ENCODE results near the gene CCR2.

Gene CCR2

GRCh38 chr3:46354984-46355383, 1.1 kb downstream of the CCR2 start:
- H3K36me3 ChIP-seq (ENCODE audit: insufficient read depth, low read length), result no peaks in the 10 kb centered on the region
- H3K9ac ChIP-seq (ENCODE audit: low read depth, low read length), result no peak overlapping the region
- H3K4me3 ChIP-seq (ENCODE audit: low read length), result no peak overlapping the region
- H3K27ac ChIP-seq (ENCODE audit: low read depth, low read length), result no peak overlapping the region
- H3K4me1 ChIP-seq (ENCODE audit: insufficient read depth, low read length), result no peaks in the 10 kb centered on the region
- H3K9me3 ChIP-seq (ENCODE audit: insufficient read depth, low read depth, low read length), result no peaks in the 10 kb centered on the region
- H3K27me3 ChIP-seq (ENCODE audit: insufficient read depth, low read length), result no peaks in the 10 kb centered on the region

GRCh38 chr3:46356276-46356675, 2.4 kb downstream of the CCR2 start:
- H3K27ac ChIP-seq (ENCODE audit: low read depth, low read length), result no peak overlapping the region
- H3K9me3 ChIP-seq (ENCODE audit: insufficient read depth, low read depth, low read length), result no peaks in the 10 kb centered on the region
- H3K9ac ChIP-seq (ENCODE audit: low read depth, low read length), result no peak overlapping the region
- H3K36me3 ChIP-seq (ENCODE audit: insufficient read depth, low read length), result no peaks in the 10 kb centered on the region
- 80% methylated on average over 3 of the region's 3 CpGs for WGBS
- H3K4me3 ChIP-seq (ENCODE audit: low read length), result no peak overlapping the region
- H3K27me3 ChIP-seq (ENCODE audit: insufficient read depth, low read length), result no peaks in the 10 kb centered on the region
- H3K4me1 ChIP-seq (ENCODE audit: insufficient read depth, low read length), result no peaks in the 10 kb centered on the region

GRCh38 chr3:46356909-46357308, 3.0 kb downstream of the CCR2 start:
- no peaks in the 10 kb centered on the region for H3K36me3 ChIP-seq (ENCODE audit: insufficient read depth, low read length)
- H3K27ac ChIP-seq (ENCODE audit: low read depth, low read length), result no peak overlapping the region
- 95% methylated on average over 4 of the region's 4 CpGs for WGBS
- no peak overlapping the region for H3K9ac ChIP-seq (ENCODE audit: low read depth, low read length)
- H3K27me3 ChIP-seq (ENCODE audit: insufficient read depth, low read length), result no peaks in the 10 kb centered on the region
- H3K4me3 ChIP-seq (ENCODE audit: low read length), result no peak overlapping the region
- no peaks in the 10 kb centered on the region for H3K9me3 ChIP-seq (ENCODE audit: insufficient read depth, low read depth, low read length)
- no peaks in the 10 kb centered on the region for H3K4me1 ChIP-seq (ENCODE audit: insufficient read depth, low read length)

- H3K4me3 ChIP-seq (ENCODE audit: low read length), result no peak overlapping the region
- H3K4me1 ChIP-seq (ENCODE audit: insufficient read depth, low read length), result no peaks in the 10 kb centered on the region
- H3K9ac ChIP-seq (ENCODE audit: low read depth, low read length), result no peak overlapping the region
- no peaks in the 10 kb centered on the region for H3K36me3 ChIP-seq (ENCODE audit: insufficient read depth, low read length)
- H3K27ac ChIP-seq (ENCODE audit: low read depth, low read length), result no peak overlapping the region
- no peaks in the 10 kb centered on the region for H3K27me3 ChIP-seq (ENCODE audit: insufficient read depth, low read length)
- WGBS, result 94% methylated on average over 6 of the region's 6 CpGs
- no peaks in the 10 kb centered on the region for H3K9me3 ChIP-seq (ENCODE audit: insufficient read depth, low read depth, low read length)
These were observed 4.6 kb downstream of the CCR2 start for GRCh38 chr3:46358466-46358865.

- no peaks in the 10 kb centered on the region for H3K4me1 ChIP-seq (ENCODE audit: insufficient read depth, low read length)
- no peak overlapping the region for H3K27ac ChIP-seq (ENCODE audit: low read depth, low read length)
- no peak overlapping the region for H3K4me3 ChIP-seq (ENCODE audit: low read length)
- no peaks in the 10 kb centered on the region for H3K9me3 ChIP-seq (ENCODE audit: insufficient read depth, low read depth, low read length)
- H3K9ac ChIP-seq (ENCODE audit: low read depth, low read length), result no peak overlapping the region
- 87% methylated on average over 11 of the region's 11 CpGs for WGBS
- no peaks in the 10 kb centered on the region for H3K27me3 ChIP-seq (ENCODE audit: insufficient read depth, low read length)
- H3K36me3 ChIP-seq (ENCODE audit: insufficient read depth, low read length), result no peaks in the 10 kb centered on the region
These were observed 6.0 kb downstream of the CCR2 start for GRCh38 chr3:46359733-46360493.

GRCh38 chr3:46360907-46361306, 7.0 kb downstream of the CCR2 start:
- 79% methylated on average over 6 of the region's 6 CpGs for WGBS
- Histone ChIP-seq H3K9ac (ENCODE audit: low read depth, low read length) (no peak overlapping the region), H3K27ac (ENCODE audit: low read depth, low read length) (no peak overlapping the region), H3K4me1 (ENCODE audit: insufficient read depth, low read length) (no peaks in the 10 kb centered on the region), H3K9me3 (ENCODE audit: insufficient read depth, low read depth, low read length) (no peaks in the 10 kb centered on the region), H3K36me3 (ENCODE audit: insufficient read depth, low read length) (no peaks in the 10 kb centered on the region), H3K27me3 (ENCODE audit: insufficient read depth, low read length) (no peaks in the 10 kb centered on the region), H3K4me3 (ENCODE audit: low read length) (no peak overlapping the region)

- Histone ChIP-seq H3K27me3 (ENCODE audit: insufficient read depth, low read length) (no peaks in the 10 kb centered on the region), H3K27ac (ENCODE audit: low read depth, low read length) (no peak overlapping the region), H3K4me1 (ENCODE audit: insufficient read depth, low read length) (no peaks in the 10 kb centered on the region), H3K36me3 (ENCODE audit: insufficient read depth, low read length) (no peaks in the 10 kb centered on the region), H3K9me3 (ENCODE audit: insufficient read depth, low read depth, low read length) (no peaks in the 10 kb centered on the region), H3K9ac (ENCODE audit: low read depth, low read length) (no peak overlapping the region), H3K4me3 (ENCODE audit: low read length) (no peak overlapping the region)
- 94% methylated on average over 8 of the region's 8 CpGs for WGBS
These were observed 7.7 kb downstream of the CCR2 start for GRCh38 chr3:46361408-46362283.

GRCh38 chr3:46365041-46365440, 11.1 kb downstream of the CCR2 start:
- no peaks in the 10 kb centered on the region for H3K36me3 ChIP-seq (ENCODE audit: insufficient read depth, low read length)
- WGBS, result 95% methylated on average over 2 of the region's 4 CpGs

GRCh38 chr3:46365737-46366524, 12.0 kb downstream of the CCR2 start:
- no peaks in the 10 kb centered on the region for H3K36me3 ChIP-seq (ENCODE audit: insufficient read depth, low read length)
- no peak overlapping the region for H3K4me3 ChIP-seq (ENCODE audit: low read length)
- H3K9me3 ChIP-seq (ENCODE audit: insufficient read depth, low read depth, low read length), result no peaks in the 10 kb centered on the region
- no peak overlapping the region for H3K9ac ChIP-seq (ENCODE audit: low read depth, low read length)
- no peaks in the 10 kb centered on the region for H3K4me1 ChIP-seq (ENCODE audit: insufficient read depth, low read length)
- H3K27ac ChIP-seq (ENCODE audit: low read depth, low read length), result no peak overlapping the region
- WGBS, result 98% methylated on average over 5 of the region's 5 CpGs
- H3K27me3 ChIP-seq (ENCODE audit: insufficient read depth, low read length), result no peaks in the 10 kb centered on the region

More at GRCh38 chr3:46365041-46365440, 11.1 kb downstream of the CCR2 start:
- H3K4me1 ChIP-seq (ENCODE audit: insufficient read depth, low read length), result no peaks in the 10 kb centered on the region
- H3K9ac ChIP-seq (ENCODE audit: low read depth, low read length), result no peak overlapping the region
- H3K4me3 ChIP-seq (ENCODE audit: low read length), result no peak overlapping the region
- no peaks in the 10 kb centered on the region for H3K9me3 ChIP-seq (ENCODE audit: insufficient read depth, low read depth, low read length)
- no peaks in the 10 kb centered on the region for H3K27me3 ChIP-seq (ENCODE audit: insufficient read depth, low read length)
- H3K27ac ChIP-seq (ENCODE audit: low read depth, low read length), result no peak overlapping the region

GRCh38 chr3:46367811-46368210, 13.9 kb downstream of the CCR2 start:
- H3K27me3 ChIP-seq (ENCODE audit: insufficient read depth, low read length), result no peaks in the 10 kb centered on the region
- no peak overlapping the region for H3K4me3 ChIP-seq (ENCODE audit: low read length)
- H3K4me1 ChIP-seq (ENCODE audit: insufficient read depth, low read length), result no peaks in the 10 kb centered on the region
- no peaks in the 10 kb centered on the region for H3K9me3 ChIP-seq (ENCODE audit: insufficient read depth, low read depth, low read length)
- 93% methylated on average over 5 of the region's 5 CpGs for WGBS
- no peaks in the 10 kb centered on the region for H3K36me3 ChIP-seq (ENCODE audit: insufficient read depth, low read length)
- H3K9ac ChIP-seq (ENCODE audit: low read depth, low read length), result no peak overlapping the region
- no peak overlapping the region for H3K27ac ChIP-seq (ENCODE audit: low read depth, low read length)

- H3K9me3 ChIP-seq (ENCODE audit: insufficient read depth, low read depth, low read length), result no peaks in the 10 kb centered on the region
- 51% methylated on average over 7 of the region's 7 CpGs for WGBS
- no peak overlapping the region for H3K4me3 ChIP-seq (ENCODE audit: low read length)
- no peaks in the 10 kb centered on the region for H3K36me3 ChIP-seq (ENCODE audit: insufficient read depth, low read length)
- no peak overlapping the region for H3K9ac ChIP-seq (ENCODE audit: low read depth, low read length)
- no peaks in the 10 kb centered on the region for H3K27me3 ChIP-seq (ENCODE audit: insufficient read depth, low read length)
- no peaks in the 10 kb centered on the region for H3K4me1 ChIP-seq (ENCODE audit: insufficient read depth, low read length)
- H3K27ac ChIP-seq (ENCODE audit: low read depth, low read length), result no peak overlapping the region
These were observed 14.7 kb downstream of the CCR2 start for GRCh38 chr3:46368569-46368968.
